SK-N-DZ (cell line): ENCODE results near the gene DCXR.

Experiments used
- DNase-seq: peaks from one replicate; pipeline ENCODE4 v3.0.0-alpha.2; 2015; ENCODE audit warnings: low spot score

DCXR gene

GRCh38 chr17:82012261-82012639 lies 25.2 kb downstream of the DCXR start:
- DNase-seq, result no peak

DNA sequence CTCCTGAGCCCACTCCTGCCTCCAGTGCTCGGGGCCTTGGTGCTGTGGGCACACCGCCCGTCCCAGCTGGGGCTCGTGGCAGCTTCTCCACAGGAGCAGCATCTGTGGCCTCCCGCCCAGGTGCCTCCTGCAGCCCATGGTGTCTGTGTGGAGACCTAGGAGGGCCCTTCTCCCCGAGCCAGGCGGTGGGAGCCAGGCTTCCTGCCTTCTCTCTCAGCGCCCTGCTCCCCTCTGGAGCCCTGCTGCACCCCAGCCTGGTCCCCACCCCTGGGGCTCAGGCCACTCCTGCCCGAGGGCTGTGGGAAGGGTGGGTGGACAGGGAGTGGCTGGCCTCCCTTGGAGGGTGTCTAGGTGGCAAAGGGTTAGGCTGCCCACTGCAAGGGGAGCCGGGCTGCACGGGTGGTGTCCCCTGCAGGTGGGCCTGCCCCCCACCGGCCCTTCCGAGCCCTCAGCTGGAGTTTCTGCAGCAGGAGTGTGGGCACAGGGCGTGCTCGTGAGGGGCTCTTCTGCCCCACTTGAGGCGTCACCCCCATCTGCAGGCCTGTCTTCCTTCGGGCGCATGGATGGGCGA lies 25.8 kb downstream of the DCXR start:
- no peak for DNase-seq

DNA sequence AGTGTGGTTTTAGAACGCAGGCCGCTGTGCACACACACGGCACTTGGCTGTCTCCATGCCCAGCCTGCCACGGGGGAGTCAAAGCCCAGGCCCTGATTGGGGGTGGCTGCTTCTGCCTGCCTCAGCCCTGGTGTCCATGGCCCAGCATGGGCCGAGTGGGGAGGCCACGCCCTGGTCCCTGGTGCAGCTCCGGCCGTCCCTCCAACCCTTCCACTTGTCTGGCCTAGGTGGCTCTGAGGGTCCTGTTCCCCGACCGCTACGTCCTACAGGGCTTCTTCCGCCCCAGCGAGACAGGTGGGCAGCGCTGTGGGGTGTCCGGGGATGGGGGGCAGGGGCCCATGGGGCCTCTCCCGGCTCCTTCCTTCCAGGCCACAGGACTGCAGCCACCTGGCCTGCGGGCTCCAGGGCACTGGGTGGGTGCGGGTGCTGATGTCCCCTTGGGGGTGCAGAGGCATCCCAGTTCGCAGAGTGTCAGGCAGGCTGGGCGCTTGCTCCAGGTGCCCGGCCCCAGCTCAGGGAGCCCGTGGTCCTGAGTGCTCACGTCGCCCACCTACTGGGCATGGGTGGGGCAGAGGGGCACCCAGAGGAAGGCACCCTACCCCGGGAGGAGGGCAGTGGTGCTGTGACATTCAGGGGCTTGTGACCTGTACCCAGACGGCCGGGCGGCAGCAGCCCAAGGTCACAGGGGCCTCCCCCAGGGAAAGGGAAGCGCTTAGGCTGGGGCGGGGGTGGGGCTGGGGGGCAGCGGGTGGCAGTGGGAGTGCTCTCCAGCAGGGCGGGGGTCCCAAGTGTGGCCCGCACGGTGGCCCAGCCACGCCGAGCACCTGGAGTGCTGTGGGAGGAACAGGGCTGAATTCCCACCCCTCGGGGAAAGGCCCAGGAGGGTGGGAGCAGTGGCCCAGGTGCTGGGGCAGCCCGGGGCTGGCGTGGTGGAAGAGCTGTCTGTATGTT lies 26.6 kb downstream of the DCXR start:
- DNase-seq, result no peak

DNA sequence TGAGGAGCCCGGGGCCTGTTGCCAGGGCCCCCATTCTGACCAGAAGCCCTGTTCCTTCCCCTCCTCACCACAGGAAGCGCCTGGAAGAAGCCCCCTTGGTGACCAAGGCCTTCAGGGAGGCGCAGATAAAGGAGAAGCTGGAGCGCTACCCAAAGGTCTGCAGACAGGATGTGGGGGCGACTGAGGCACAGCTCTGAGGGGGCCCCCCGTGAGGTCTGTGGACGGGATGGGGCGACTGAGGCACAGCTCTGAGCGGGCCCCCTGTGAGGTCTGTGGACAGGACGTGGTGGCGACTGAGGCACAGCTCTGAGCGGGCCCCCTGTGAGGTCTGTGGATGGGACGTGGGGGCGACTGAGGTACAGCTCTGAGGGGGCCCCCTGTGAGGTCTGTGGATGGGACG lies 28.1 kb downstream of the DCXR start:
- no peak for DNase-seq

- DNase-seq, result no peak
Measured at GRCh38 chr17:82008941-82009405, 28.5 kb downstream of the DCXR start.

GRCh38 chr17:82008258-82008940 lies 29.1 kb downstream of the DCXR start:
- DNase-seq, result no peak

DNA sequence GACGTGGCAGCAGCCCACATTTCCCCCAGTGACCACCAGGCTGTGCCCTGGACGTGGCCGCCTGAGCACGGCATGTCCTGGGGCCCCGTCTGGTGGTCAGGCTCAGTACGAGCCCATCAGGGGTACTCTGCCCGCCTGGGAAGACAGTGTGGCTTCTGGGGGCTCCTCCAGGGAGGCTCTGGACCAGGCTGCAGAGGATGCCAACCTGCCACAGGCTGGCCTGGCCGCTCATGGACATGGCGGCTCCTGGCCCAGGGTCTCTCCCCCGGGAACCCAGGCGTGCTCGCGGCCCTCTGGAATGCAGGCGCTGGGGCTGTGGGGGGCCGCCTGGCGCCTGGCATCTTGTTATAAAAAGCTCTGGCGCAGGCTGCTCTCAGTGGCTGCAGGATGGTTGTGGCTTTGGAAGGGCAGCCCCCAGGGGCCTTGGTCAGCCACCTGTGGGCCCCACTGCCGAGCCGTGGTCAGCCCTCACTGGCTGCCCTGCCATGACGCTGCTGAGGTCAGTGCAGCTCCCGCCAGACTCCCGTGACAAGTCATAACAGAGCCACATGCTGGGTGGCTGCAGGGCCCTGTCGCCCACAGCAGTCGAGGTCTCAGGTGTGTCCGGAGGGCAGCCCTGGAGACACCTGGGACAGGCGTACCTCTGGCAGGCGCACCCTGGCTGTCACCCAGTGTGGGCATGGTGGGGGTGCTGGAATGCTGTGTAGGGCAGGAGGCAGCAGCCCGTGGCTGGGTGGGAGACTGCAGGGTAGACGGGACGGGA lies 29.8 kb downstream of the DCXR start:
- no peak for DNase-seq

DNA sequence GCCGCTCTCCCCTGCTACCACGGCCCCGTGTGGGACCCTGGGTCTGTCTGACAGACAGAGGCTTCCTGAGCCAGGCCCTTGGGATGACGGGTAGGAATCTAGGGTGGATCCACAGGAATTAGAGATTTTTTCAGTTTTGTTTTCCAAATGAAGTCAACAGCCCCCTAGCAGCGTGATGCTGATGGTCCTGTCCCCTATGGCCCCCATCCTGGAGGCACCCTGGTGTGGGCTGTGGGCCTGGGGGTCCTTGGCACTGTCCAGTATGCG lies 30.3 kb downstream of the DCXR start:
- DNase-seq, result no peak

- no peak for DNase-seq
Measured at GRCh38 chr17:82006468-82007227, 30.8 kb downstream of the DCXR start.

DNA sequence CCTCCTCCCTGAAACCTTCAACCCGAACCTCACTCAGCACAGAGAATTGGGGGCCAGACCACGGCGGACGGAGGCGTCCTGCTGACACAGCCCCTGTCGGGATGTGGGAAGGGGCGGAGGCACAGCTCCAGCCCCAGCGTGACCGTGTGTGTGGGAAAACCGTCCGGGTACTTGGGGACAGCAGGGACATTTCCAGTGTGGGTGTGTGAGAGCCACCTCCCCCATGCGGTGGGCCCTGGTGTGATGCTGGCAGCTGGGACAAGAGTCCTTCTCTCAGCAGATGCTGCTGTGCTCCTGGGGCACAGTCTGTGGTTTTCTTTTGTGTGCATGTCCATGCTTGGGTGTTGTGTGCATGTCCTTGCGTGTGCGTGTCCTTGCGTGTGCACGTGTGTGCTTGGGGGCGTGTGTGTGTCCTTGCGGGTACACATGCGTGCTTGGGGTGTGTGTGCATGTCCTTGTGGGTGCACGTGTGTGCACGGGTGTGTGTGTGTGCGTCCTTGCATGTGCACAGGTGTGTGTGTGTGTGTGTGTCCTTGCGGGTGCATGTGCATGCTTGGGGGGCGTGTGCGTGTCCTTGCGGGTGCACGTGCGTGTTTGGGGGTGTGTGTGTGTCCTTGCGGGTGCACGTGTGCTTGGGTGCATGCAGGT lies 31.7 kb downstream of the DCXR start:
- DNase-seq, result no peak

GRCh38 chr17:82004517-82005455 lies 32.7 kb downstream of the DCXR start:
- no peak for DNase-seq

DNA sequence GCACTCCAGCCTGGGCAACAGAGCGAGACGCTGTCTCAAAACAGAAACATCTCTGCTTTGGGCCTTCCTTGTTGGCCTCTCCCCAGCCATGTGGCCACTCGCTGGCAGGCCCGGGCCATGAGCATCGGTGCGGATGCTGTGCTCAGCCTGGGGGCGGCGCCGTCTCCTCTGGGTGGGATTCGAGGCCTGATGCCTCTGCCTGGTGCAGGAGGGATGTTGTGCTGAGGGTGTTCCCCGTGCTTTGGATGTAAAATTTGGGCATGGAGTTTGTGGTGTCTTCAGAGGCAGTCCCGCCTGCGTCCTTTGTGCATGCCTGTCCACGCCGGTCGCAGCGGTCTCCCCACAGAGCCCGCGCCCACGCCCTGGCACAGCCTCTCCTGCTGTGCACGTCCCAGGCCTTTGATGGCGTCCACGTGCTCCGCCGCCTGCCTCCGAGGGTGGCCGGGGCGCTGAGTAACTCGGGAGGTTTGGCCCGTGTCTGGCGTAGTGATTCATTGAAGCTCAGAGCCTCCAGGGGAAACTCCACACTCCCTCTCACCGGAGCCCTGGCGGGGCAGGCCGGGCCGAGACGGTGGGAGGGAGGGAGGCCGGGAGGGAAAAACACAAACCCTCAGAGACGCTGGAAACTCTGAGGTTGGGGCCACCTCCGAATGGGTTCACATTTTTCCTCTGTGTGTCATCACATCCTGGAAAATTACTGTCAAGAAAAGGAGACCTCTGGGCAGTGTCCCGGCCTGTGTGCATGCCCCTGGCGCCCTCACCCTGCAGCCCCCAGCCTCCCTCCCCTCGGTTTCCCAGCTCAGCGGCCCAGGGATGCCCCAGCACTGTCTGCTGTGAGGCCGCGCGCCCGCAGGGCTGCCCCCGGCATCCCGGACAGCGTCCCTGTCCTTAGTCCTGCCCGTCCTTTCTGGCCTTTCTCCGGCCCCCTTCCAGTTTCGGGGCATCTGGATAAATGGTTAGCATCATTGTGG lies 33.8 kb downstream of the DCXR start:
- DNase-seq, result no peak

- no peak for DNase-seq
Measured at GRCh38 chr17:82001571-82002056, 35.9 kb downstream of the DCXR start.

- DNase-seq, result no peak
Measured at GRCh38 chr17:82000803-82001570, 36.5 kb downstream of the DCXR start.

DNA sequence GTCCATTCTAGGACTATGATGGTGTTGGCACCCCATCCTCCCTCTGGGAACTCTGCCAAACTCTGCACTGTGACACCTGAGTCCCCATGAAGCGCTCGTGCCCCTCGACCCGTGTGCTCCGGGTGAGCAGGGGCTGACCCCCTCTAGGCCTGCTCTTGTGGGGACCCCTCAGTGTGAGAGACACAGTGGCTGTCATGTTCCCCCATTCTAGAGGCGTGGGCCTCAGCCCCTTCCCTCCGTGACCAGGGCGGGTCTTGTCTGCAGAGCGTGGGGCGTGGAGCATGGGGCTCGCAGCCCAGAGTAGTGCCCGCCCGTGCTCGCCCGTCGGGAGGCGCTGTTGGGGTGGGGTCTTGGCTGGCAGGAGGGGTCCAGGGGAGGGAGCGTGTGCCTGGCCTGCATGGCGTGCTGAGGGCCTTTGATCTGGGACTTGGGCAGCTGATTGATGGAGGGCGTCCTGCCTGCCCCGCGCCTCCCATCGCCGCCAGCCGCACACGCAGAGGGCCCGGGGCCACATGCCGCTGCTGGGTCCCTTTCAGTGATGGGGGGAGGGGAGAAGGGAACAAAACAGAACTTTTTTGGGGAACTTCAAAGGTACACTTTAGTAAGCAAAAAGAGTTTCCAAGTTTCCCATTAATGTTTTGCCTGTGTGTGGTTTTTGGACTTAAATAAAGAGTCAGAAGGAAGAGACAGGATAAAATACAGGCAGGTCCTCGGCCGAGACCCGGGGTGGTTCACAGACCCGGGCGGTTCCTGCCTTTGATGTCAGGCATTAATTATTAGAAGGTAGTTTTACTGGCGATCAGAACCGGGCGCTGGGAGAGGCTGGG lies 37.3 kb downstream of the DCXR start:
- no peak for DNase-seq

DNA sequence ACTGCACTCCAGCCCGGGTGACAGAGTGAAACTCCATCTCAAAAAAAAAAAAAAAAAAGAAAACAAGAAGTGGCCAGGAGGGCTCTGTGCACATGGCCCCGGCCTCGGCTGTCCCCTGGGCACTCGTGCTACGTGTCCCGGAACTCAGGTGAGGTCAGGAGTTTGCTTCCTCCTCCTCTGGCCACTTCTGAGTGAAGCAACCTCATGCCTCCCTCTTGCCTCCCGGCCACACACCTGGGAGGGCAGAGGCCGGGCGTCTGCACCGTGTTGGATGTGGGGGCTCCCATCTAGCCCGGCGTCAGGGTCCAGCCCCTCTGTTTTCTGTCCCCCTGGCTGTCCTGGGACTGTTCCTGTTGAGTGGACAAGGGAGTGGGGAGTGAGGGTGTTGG lies 37.9 kb downstream of the DCXR start:
- DNase-seq, result no peak
